ENCODE measurements around the gene S100A7A.

- TF ChIP-seq CTCF (IDR thresholded peaks at IDR 0.05), result no peak
- no peak for TF ChIP-seq POLR2AphosphoS5 (IDR thresholded peaks at IDR 0.05; ENCODE audit: low read depth, low read length)
Observed at GRCh38 chr1:153417136-153417888, 992 bp downstream of the S100A7A start.

Data from Panc1 (cell line).